GM21423 (cell line): ENCODE measurements around the gene KRTAP19-1.
"Not testable (repeated sequence)": the region's sequence is repeated elsewhere in the genome, so short reads cannot be mapped to it uniquely, and the experiment has no call there.

ENCODE experiments used
- ATAC-seq: cut with Tn5 transposase; IDR thresholded peaks from one replicate; pipeline ENCODE4 v1.9.1; 2021; ENCODE audit warnings: mild to moderate bottlenecking, moderate library complexity; ENCODE audit not compliant: unreplicated experiment

KRTAP19-1 gene

DNA sequence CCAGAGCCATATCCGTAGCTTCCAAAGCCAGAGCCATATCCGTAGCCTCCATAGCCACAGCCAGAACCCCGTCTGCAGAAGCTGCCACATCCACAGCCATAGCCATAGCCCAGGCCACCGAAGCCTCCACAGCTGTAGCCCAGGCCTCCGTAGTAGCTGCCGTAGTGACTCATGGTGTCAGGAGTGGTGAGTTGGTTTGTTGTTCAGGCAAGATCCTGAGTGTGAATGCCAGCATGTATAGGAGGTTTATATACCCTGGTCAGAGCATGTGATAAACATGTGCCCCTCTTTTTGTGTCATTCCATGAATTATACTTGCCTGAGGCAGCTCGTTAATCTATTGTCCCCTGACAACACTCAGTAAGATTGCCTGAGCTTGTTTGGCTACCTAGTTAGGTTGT lies at the start of gene KRTAP19-1:
Gene KRTAP19-1 (minus strand): TSS at position 223 of the 400 bp plus-strand sequence. CDS start 50 bp downstream, at position 173.
- no peak for ATAC-seq

GRCh38 chr21:30518876-30519275 lies 38.7 kb upstream of the KRTAP19-1 start:
- ATAC-seq = no peak

DNA sequence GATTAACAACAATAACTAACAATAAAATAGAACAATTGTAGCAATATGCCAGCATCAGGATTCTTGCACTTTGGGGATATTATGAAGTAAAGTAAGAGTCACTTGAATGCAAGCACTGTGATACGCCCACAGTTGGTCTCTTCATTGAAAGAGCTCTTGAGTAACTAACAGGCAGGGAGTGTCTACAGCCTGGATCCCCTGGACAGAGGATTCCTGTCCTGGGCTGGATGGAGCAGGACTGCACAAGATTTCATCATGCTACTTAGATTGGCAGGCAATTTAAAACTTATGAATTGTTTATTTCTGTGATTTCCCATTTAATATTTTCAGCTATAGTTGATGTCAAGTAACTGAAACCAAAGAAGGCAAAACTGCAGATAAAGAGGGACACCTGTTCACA lies 35.5 kb upstream of the KRTAP19-1 start:
- no peak for ATAC-seq

DNA sequence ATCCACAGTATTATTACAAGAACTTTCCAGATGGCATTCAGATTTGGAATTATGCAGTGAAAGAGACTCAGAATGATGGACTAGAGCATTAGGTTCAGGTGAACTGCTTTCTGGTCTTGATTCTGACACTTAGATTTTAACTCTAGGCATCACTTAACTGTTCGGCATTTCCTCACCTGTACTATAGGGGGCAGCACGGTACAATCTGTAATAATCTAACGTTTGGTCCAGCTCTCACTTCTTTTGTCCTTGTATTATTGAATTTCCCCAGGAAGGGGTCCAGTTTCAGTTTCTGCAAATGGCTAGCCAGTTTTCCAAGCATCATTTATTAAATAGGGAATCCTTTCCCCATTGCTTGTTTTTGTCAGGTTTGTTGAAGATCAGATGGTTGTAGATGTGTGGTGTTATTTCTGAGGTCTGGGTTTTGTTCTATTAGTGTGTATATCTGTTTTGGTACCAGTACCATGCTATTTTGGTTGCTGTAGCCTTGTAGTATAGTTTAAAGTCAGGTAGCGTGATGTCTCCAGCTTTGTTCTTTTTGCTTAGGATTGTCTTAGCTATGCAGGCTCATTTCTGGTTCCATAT lies 25.5 kb upstream of the KRTAP19-1 start:
- ATAC-seq = not testable (repeated sequence)

GRCh38 chr21:30502041-30502440 lies 21.9 kb upstream of the KRTAP19-1 start, which contains the start of gene KRTAP19-5:
TSS of gene KRTAP19-5 (minus strand) at chr21:30502141. CDS start at chr21:30502090, 51 bp downstream.
- ATAC-seq = no peak

DNA sequence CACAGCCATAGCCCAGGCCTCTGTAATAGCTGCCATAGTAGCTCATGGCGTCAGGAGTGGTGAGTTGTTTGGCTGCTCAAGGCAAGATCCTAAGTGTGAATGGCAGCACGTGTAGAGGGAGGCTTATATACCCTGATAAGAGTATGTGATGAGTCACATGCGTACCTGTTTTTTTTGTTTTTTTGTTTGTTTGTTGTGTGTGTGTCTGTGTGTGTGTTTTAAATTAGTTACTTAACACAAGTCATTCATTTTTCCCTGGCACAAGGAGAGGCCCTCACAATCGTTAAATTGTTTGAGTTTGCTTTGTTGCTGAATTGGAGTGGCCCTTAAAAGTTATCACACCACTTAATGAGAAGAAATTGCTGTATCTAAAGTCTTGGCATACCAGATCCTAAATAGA lies 16.9 kb upstream of the KRTAP19-1 start, which contains the start of gene KRTAP19-4:
Gene KRTAP19-4 (minus strand): TSS at position 101 of the 400 bp plus-strand sequence. CDS start 55 bp downstream, at position 46.
- ATAC-seq = no peak

- no peak for ATAC-seq
These were observed 11.8 kb upstream of the KRTAP19-1 start, which contains the start of gene KRTAP19-3 for GRCh38 chr21:30491963-30492428. TSS of gene KRTAP19-3 (minus strand) at chr21:30492013. CDS start at chr21:30491957, 56 bp downstream.

DNA sequence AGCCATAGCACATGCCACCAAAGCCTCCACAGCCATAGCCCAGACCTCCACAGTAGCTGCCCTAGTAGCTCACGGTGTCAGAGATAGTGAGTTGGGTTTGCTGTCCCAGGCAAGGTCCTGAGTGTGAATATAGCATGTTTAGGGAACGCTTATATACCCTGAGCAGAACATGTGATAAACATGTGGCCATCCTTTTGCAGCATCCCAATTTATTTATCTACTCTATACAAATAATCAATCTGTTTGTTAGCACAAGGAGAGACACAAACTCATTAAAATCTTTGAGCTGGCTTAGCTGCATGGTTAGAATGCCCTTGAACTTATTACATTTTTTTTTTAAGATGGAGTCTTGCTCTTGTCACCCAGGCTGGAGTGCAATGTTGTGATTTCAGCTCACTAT lies 7.2 kb upstream of the KRTAP19-1 start, which contains the start of gene KRTAP19-2:
Gene KRTAP19-2 (minus strand): TSS at position 101 of the 400 bp plus-strand sequence. CDS start 88 bp downstream, at position 13.
- no peak for ATAC-seq

GRCh38 chr21:30486180-30486579 lies 6.0 kb upstream of the KRTAP19-1 start:
- ATAC-seq = no peak

DNA sequence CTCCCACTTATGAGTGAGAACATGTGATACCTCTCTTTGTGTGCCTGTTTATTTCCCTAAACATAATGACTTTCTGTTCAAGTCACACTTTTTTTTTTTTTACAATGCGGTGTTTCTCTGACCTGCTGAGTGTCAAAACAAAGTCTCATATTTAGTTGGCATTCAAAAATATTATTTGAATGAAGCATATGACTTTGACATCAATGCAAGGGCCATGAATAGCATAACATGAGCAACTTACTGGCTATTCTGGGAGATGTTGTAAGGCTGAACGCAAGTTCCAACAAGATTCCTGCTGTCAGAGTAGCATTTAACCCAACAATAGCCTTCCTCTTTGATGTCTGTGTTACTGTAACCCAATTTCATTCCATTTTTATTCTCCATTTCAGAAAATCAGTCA lies 2.0 kb upstream of the KRTAP19-1 start:
- ATAC-seq = no peak

GRCh38 chr21:30479259-30479658 lies 908 bp downstream of the KRTAP19-1 start:
- ATAC-seq = no peak

DNA sequence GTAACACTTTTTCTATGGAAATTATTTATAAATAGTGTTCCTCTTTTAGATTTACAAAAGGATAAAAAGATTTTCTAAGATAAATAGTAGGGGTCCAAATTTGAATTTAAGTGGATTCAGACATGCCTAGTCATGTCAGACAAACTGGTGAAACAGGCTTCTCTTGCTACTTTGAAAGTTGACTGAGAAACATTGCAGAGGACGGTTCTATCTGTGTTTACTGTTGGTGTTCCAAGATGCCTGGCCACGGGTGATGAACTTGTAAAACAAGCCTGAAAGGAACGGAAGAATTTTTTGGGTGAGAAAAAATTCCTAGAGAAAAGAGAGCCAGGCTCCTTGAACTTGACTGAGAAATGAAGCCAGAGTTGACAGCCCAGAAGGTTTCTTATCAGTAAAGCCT lies 2.2 kb downstream of the KRTAP19-1 start:
- ATAC-seq = no peak

GRCh38 chr21:30468900-30469714 lies 11.1 kb downstream of the KRTAP19-1 start:
- ATAC-seq = no peak

GRCh38 chr21:30463713-30464112 lies 16.5 kb downstream of the KRTAP19-1 start:
- no peak for ATAC-seq

DNA sequence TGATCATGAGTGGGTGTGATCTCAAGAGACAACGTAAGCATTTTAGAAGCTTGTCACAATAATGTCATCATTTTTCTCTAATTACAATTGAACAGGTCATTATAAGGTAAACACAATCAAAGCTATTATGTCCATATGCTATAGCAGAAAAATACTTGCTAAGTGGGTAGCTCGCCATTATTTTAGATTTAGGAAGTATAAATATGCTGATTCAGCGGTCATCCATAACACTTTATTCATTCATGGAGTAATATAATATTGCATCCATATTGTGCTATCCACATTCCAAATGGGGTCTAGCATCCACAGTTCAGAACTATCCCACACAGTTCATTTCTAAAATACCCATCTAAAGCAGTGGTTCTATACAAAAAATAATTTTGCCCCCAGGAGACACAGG lies 31.7 kb downstream of the KRTAP19-1 start:
- ATAC-seq = no peak

DNA sequence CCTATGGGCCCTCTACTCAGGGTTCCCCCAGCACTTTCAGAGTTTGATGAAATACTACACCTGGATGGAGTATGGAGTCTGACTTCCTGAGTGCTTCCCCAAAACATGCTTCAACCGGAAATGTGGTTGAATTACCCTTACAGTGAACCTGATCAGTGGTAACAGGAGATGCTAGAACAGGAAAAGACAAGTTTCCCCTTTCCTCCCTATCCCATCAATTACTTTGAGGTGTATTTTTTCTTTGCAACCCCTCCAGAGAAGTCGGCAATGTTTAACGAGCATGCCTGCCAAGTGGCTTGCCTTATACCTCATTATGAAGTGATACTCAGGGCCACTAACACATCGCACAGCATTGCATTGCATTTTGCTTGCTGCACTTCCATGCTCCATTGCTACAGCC lies 33.1 kb downstream of the KRTAP19-1 start:
- ATAC-seq = no peak

GRCh38 chr21:30444204-30444603 lies 36.0 kb downstream of the KRTAP19-1 start:
- no peak for ATAC-seq

GRCh38 chr21:30443226-30443625 lies 36.9 kb downstream of the KRTAP19-1 start:
- ATAC-seq = no peak

DNA sequence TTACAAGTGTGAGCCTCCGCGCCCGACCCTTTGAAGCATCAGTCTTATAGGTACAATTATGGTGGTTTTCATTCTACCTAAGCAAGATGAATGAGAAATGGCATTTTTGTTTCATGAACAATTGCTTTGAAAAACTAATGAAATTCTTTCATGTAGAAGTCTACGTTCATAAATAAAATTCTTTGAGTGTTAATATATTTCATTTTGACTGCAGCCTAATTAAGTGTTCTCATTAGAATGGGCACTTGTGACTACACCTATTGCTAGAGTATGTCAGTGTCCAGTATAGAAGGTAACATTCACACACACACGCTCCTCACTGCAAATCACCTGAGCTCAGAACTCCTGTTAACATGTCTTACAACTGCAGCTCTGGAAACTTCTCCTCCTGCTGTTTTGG lies 40.2 kb downstream of the KRTAP19-1 start, which contains the start of gene KRTAP15-1:
Gene KRTAP15-1 (plus strand): TSS at position 301 of the 400 bp plus-strand sequence. CDS start 53 bp downstream, at position 354.
- ATAC-seq = no peak

GRCh38 chr21:30437010-30437565 lies 43.1 kb downstream of the KRTAP19-1 start:
- ATAC-seq = no peak

DNA sequence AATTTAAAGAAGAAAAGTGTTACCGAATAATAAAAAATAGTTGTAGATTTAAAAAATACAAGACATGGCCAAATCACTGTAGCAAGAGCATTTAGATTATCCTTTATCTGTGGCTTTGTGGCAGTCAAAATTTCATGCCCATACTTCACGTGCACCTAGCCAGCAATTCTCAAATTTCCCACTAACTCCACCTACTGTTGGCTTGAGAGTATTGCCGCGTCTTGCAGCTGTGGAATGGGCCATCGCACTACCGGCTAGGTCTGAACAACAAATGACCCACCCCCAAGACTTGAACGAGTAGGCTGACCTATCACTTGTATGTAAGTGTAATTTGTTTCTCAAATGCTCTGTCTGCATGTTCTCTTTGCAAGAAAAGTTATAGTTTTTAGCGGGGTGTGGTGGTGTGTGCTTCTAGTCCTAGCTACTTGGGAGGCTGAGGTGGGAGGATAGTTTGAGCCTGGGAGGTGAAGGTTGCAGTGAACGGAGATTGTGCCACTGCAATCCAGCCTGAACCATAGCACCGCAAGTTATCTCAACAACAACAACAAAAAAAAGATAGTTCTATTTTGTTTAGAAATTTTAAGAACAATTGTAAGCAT lies 46.0 kb downstream of the KRTAP19-1 start:
- ATAC-seq = no peak
